ENCODE results near the gene GNPNAT1. TPM values are rescaled to one million over a fixed set of nuclear protein-coding genes. Genes with fewer than 3 reads are reported as not detected.

The GNPNAT1 gene
- total and polyA plus RNA-seq, 9 of the 15 experiments (the other 6 are each of a cell fraction or from before 2014, with no cell fraction given), result 15.8 to 27.7 (median 25.3) TPM

DNA sequence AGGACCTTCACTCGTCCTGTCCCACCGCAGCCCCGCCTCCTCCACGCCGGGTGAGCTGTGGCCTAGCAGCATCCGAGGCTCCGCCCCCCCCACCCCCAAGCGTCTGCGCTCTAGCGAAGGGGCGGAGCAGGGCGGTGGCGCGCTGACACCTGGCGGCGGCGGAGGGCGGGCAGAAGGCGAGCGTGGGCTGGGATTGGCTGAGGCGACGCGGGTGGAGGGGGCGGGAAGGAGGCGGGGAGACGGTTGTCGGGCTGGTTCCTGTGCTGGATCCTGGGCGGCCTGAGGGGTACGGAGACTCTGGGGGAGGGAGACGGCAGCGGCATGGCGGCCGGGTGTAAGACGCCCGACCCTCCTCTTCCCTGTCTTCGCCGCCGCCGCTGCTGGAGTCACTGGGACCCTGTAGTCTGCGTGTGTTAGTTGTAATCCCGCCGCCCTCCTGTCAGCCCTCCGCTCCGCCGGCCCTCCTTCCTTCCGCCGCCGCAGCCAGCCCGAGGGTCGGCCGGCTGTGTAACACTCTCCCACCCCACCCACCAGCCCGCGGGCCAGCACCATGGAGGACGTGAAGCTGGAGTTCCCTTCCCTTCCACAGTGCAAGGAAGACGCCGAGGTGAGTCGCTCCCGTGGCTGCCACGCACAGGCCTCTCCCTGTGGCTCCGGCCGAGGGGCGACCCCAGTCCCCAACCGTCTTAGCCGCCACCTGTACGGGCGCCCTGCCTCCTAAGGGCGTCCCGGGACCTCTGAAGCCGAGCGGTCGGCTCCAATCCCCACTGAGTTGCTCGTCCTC is 61.3 kb downstream of the GNPNAT1 start, which contains the start of gene STYX (continued):
- TF ChIP-seq ZSCAN29 (IDR thresholded peaks at IDR 0.05), result no peak
- TF ChIP-seq, protein P1, sequence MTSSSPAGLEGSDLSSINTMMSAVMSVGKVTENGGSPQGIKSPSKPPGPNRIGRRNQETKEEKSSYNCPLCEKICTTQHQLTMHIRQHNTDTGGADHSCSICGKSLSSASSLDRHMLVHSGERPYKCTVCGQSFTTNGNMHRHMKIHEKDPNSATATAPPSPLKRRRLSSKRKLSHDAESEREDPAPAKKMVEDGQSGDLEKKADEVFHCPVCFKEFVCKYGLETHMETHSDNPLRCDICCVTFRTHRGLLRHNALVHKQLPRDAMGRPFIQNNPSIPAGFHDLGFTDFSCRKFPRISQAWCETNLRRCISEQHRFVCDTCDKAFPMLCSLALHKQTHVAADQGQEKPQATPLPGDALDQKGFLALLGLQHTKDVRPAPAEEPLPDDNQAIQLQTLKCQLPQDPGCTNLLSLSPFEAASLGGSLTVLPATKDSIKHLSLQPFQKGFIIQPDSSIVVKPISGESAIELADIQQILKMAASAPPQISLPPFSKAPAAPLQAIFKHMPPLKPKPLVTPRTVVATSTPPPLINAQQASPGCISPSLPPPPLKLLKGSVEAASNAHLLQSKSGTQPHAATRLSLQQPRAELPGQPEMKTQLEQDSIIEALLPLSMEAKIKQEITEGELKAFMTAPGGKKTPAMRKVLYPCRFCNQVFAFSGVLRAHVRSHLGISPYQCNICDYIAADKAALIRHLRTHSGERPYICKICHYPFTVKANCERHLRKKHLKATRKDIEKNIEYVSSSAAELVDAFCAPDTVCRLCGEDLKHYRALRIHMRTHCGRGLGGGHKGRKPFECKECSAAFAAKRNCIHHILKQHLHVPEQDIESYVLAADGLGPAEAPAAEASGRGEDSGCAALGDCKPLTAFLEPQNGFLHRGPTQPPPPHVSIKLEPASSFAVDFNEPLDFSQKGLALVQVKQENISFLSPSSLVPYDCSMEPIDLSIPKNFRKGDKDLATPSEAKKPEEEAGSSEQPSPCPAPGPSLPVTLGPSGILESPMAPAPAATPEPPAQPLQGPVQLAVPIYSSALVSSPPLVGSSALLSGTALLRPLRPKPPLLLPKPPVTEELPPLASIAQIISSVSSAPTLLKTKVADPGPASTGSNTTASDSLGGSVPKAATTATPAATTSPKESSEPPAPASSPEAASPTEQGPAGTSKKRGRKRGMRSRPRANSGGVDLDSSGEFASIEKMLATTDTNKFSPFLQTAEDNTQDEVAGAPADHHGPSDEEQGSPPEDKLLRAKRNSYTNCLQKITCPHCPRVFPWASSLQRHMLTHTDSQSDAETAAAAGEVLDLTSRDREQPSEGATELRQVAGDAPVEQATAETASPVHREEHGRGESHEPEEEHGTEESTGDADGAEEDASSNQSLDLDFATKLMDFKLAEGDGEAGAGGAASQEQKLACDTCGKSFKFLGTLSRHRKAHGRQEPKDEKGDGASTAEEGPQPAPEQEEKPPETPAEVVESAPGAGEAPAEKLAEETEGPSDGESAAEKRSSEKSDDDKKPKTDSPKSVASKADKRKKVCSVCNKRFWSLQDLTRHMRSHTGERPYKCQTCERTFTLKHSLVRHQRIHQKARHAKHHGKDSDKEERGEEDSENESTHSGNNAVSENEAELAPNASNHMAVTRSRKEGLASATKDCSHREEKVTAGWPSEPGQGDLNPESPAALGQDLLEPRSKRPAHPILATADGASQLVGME (CRISPR knock-in tag; IDR thresholded peaks at IDR 0.05), result no peak
- no peak for TF ChIP-seq SMARCC2 (IDR thresholded peaks at IDR 0.05; ENCODE audit: low read depth)
- TF ChIP-seq KLF16 (IDR thresholded peaks at IDR 0.05), result no peak
- TF ChIP-seq TRIM24 (IDR thresholded peaks at IDR 0.05), result no peak
- no peak for TF ChIP-seq SMAD3 (CRISPR knock-in tag; conservative IDR thresholded peaks at IDR 0.05)
- TF ChIP-seq TBP (optimal IDR thresholded peaks at IDR 0.05; ENCODE audit: low read depth, low read length), result peak; percentile 78
- no peak for TF ChIP-seq RBM14 (IDR thresholded peaks at IDR 0.05; ENCODE audit: borderline replicate concordance, insufficient read depth, low read depth, low read length)
- TF ChIP-seq TCF7 (IDR thresholded peaks at IDR 0.05; ENCODE audit: borderline replicate concordance), result 0 out of 2 replicates have a peak, but pooled peaks have one; percentile 29
- TF ChIP-seq BCOR (IDR thresholded peaks at IDR 0.05), result no peak
- no peak for TF ChIP-seq CBX8 (IDR thresholded peaks at IDR 0.05; ENCODE audit: borderline replicate concordance, extremely low read depth, low read depth, low read length, poor library complexity, severe bottlenecking)
- TF ChIP-seq LCOR (CRISPR knock-in tag; IDR thresholded peaks at IDR 0.05), result 0 out of 2 replicates have a peak, but pooled peaks have one; percentile 72
- no peak for TF ChIP-seq MCM2 (IDR thresholded peaks at IDR 0.05; ENCODE audit: low read depth)
- no peak for TF ChIP-seq FOXA3 (CRISPR knock-in tag; conservative IDR thresholded peaks at IDR 0.05 in 1 of 2, IDR thresholded peaks at IDR 0.05 in 1 of 2)
- TF ChIP-seq RBBP5 (IDR thresholded peaks at IDR 0.05; ENCODE audit: borderline replicate concordance, insufficient read depth, low read length, poor library complexity, severe bottlenecking), result peak; percentile 55
- no peak for TF ChIP-seq HMG20A (CRISPR knock-in tag; conservative IDR thresholded peaks at IDR 0.05)
- peak; percentile 55 for TF ChIP-seq CXXC5 (CRISPR knock-in tag; IDR thresholded peaks at IDR 0.05)
- TF ChIP-seq PPARD (CRISPR knock-in tag; IDR thresholded peaks at IDR 0.05), result no peak
- no peak for TF ChIP-seq ATF1 (CRISPR knock-in tag; IDR thresholded peaks at IDR 0.05)
- peak; percentile 47 for TF ChIP-seq ATF1 (tag; IDR thresholded peaks at IDR 0.05)
- TF ChIP-seq, protein P2, sequence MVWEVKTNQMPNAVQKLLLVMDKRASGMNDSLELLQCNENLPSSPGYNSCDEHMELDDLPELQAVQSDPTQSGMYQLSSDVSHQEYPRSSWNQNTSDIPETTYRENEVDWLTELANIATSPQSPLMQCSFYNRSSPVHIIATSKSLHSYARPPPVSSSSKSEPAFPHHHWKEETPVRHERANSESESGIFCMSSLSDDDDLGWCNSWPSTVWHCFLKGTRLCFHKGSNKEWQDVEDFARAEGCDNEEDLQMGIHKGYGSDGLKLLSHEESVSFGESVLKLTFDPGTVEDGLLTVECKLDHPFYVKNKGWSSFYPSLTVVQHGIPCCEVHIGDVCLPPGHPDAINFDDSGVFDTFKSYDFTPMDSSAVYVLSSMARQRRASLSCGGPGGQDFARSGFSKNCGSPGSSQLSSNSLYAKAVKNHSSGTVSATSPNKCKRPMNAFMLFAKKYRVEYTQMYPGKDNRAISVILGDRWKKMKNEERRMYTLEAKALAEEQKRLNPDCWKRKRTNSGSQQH (CRISPR knock-in tag; IDR thresholded peaks at IDR 0.05), result no peak
- no peak for TF ChIP-seq SRSF3 (IDR thresholded peaks at IDR 0.05; ENCODE audit: insufficient read depth, low read length)
- TF ChIP-seq CTBP1 (IDR thresholded peaks at IDR 0.05; ENCODE audit: borderline replicate concordance), result 0 out of 2 replicates have a peak, but pooled peaks have one; percentile 22
